Sciatic nerve (tissue), 2 donors: ENCODE measurements around the gene HYCC2. TPM values are rescaled to one million over a fixed set of nuclear protein-coding genes. Genes with fewer than 3 reads are reported as not detected.
"Not testable (repeated sequence)": the region's sequence is repeated elsewhere in the genome, so short reads cannot be mapped to it uniquely, and the experiment has no call there.

Experiments used
- ATAC-seq: fragments of 200-7000 bp; cut with Tn5 transposase; one replicate; pipeline ENCODE4 v1.9.1; 2020; ENCODE audit warnings: mild to moderate bottlenecking, moderate library complexity
- DNase-seq: peaks from one replicate; pipeline ENCODE4 v3.0.0-alpha.2; 2020; ENCODE audit warnings: low spot score
- intact Hi-C: fragments of 100-400 bp; cut with DNase I; formaldehyde crosslinking; loops from one replicate; pipeline ENCODE4 v1.14.2; 2022
- total RNA-seq: library from RNA; stranded (reverse); fragmentation: NEBNext Ultra II Directional; extraction: Animal tissue kit (Norgen Biotek cat#: 25700); gene quantifications from one replicate; pipeline ENCODE4 v1.2.1, GENCODE V29; 2021
- donor health status: DM: no; HTN: no; CAD: no.
- donor health status: DM: no; HTN: no; CAD: no.

The HYCC2 gene
- total RNA-seq, result 35.0 TPM

DNA sequence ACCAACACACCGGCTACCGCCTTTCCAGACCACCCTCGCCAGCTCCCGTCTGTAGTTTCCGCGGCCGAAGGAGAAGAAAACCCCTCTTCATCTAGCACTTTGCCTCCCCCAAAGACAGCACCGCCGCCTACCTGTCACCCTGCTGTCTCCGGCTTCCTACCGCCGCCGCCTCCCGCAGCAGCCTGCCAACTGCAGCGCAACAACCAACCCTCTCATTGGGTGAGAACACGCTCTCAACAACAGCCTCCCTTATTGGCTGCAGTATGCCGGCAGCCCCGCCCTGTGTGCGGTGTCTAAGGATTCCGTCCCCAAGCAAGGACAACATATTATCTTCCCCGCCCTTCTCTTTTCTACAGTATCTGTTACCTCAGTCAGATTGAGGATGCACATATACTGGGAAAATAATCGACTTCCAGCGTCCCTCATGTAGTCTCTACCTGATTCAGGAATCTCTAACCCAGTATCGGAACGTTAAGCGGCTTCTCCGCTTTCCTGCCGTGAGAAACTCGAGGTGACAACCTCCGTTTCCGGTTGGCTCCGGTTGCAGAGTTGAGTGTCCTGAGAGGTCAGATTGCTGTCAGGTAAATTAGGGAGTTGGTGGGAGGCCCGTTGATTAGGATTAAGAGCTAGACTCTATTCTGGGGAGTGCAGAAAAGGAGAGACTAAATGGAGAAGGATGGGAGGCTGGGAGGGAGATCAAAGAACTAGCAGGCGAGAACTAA is at the start of gene HYCC2, which contains the start of gene NDUFB3:
TSS of gene HYCC2 (minus strand) at position 193 of the 722 bp plus-strand sequence. CDS start 47,662 bp downstream, outside the sequence.
TSS of gene NDUFB3 (plus strand) at position 523 of the 722 bp plus-strand sequence. CDS start 6,882 bp downstream, outside the sequence.
- ATAC-seq (peak; percentile 100), DNase-seq (peak; percentile 94)
- intact Hi-C loops, result no loop called here

DNA sequence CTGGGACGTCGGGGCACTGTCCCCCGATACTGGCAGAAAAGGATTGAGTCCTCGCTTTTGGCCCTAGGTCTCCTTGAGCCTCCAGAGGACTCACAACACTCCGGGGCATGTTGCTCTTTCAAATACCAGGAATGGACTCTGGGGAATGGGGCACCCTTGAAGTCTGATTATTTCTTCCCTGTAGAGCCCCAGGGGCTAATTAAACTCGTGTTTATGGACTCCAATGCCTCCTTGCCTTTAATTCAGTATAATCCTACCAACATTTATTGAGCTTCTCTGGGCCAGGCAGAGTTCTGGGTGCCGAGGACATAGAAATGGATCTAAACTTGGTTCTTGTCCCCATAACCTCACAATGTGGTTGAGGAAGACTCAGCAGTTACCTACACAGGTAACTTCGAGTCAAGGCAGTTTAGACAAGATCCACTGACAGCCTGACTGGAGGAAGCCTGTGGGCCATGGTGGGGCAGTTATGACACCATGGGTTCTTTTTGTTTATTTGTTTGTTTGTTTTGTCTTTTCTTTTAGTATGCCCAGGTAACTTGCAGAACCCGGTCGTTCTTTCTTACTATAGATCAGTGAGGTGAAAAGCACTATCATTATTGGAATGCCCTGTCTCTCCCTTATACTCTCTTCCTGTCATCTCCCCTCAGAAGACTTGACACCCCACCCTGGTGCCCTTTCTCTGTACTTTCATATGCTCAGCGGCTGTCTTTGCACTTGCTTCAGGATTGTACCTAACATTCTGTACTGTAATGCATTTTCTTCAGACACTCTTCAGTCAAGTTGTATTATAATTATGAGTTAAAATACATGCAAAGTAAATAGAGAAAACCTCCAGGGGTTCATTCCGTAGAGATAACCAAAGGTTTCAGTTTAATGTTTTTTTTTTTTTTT is 47.7 kb upstream of the HYCC2 start:
- DNase-seq (no peak), ATAC-seq (no peak)
- intact Hi-C loops, result no loop called here

DNA sequence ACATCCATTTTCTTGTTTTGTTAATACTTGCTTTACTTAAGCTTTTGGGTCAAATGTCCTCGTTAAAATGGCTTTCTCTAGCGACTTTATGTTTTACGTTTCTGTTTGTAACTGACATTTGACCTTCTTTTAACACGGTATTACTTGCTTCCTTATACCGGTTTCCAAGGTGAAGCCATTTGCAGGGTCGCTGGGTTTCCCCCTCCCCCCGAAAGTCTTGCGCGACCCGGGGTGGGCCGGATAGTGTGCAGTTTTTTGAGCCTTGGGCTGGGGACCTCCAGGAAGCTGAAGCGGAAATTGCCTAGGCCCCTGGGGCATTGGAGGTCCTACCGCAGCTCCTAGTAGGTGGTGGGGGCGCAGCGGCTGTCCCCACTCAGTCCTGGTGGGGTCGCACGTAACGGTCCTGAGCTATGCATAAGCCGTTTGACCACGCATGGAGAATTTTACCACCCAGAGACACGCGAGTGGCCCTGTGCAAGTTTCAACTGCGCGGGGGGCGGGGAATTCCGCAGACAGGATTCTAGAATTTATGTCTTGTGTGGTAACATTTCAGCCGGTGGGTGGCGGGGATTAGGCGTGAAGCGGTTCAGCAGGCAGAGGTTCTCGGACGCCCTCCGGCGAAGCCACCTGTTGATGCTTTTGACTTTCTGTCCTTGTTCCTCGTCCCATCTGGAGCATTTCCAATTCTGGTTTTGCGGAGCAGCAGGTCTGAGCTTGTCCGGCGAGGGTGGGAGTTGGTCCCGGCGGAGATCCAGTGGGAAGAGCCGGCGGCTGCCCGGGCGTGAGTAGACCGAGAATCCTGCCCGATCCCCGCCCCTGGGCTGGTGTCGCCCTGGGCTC is 46.9 kb upstream of the HYCC2 start:
- peak; percentile 92 for DNase-seq
- intact Hi-C loops, result no loop called here
- ATAC-seq, result peak; percentile 79

DNA sequence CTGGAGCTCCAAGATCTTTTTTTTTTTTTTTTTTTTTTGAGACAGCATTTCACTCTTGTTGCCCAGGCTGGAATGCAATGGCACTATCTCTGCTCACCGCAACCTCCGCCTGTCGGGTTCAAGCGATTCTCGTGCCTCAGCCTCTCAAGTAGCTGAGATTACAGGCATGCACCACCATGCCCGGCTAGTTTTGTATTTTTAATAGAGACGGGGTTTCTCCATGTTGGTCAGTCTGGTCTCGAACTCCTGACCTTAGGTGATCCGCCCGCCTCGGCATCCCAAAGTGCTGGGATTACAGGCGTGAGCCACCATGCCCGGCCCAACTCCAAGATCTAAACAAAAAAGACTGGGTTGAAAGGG is 46.2 kb upstream of the HYCC2 start:
- ATAC-seq, intact Hi-C loops, DNase-seq: not testable (repeated sequence)

DNA sequence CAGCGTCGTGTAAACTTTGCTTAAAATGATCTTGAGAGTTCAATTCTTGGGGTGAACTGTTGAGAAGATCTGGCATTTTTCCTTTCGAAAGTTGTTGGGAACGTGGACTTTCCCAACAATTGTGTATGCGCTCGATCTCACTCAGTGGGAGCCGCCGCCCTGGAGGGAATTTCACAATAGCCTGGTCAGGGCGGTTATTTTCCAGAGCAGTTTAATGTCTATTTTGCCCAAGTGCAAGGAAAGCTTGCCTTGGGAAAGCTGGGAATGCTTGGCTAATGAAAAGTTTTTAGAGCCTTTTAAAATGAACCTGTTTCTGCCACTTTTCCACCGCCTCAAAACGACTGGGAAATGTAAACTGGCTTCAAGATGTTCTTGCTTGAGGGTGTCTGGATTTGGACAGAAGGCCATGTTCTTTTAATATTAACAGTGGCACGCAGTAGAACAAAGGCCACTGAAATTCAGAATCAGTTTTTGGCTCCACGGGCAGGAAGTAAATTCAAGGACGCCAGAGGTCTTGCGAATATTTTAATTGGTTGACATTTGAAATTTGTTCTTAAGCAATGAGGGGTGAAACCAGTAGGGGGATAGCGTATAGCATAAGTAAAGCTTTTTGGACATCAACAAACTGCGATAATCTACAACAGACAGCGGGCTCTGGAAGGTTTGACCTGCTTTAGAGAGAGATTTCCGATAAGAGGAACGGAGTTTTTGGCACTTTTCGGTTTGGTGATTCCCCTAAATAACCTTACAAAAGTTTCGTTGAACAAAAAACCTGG is 45.7 kb upstream of the HYCC2 start:
- intact Hi-C loops, result no loop called here

DNA sequence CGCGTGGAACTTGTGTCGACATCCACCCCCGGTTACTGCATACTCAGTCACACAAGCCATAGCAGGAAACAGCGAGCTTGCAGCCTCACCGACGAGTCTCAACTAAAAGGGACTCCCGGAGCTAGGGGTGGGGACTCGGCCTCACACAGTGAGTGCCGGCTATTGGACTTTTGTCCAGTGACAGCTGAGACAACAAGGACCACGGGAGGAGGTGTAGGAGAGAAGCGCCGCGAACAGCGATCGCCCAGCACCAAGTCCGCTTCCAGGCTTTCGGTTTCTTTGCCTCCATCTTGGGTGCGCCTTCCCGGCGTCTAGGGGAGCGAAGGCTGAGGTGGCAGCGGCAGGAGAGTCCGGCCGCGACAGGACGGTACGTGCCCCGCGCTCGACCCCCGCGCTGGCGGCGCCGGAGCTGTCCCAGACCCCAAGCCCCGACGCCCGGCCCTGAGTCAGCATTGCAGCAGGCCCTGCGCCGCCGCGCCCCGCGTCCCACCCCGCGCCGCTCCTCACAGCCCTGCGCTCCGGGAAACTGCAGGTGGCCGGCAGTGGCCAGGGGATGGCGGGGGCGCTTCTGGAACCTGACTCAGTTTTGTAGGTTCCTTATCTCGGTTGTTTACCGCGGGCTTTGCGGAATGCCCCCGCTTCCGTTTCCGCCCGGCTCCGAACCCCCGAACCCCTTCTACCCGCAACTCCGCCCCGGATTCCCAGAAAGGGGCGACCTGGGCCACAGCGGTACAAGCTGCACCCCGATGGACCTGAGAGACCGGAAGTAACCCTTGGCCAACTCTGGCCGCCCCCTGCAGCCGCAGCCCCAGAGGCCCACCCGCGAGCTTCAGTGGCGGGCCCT is 44.9 kb upstream of the HYCC2 start, which contains the start of gene CFLAR:
TSS of gene CFLAR (plus strand) at position 50 of the 844 bp plus-strand sequence. CDS start 13,702 bp downstream, outside the sequence.
- ATAC-seq, result peak; percentile 73
- intact Hi-C loops, result no loop called here
- DNase-seq, result peak; percentile 82

More for the DNA sequence above, 45.7 kb upstream of the HYCC2 start:
- ATAC-seq (peak; percentile 76), DNase-seq (peak; percentile 86)

DNA sequence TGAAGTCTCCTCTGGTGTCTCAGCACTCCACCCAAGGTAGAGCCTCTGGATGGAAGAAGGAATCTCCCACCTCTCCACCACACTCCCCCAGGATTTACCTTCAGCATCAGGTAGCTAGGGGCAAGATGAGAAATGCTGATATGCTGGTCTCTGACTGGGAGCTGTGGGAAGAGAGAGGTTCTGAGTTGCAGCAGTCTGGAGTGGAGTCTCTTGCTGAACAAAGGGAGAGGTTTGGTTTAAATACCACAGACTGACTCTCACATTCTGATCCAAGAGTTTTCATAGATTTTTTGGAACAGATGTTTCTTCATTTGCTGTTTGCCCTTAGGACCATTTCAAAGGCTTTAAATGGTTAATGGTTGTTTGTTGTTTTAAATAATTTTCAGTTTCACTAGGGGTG is 43.4 kb upstream of the HYCC2 start:
- ATAC-seq, result no peak
- no peak for DNase-seq
- intact Hi-C loops, result no loop called here

DNA sequence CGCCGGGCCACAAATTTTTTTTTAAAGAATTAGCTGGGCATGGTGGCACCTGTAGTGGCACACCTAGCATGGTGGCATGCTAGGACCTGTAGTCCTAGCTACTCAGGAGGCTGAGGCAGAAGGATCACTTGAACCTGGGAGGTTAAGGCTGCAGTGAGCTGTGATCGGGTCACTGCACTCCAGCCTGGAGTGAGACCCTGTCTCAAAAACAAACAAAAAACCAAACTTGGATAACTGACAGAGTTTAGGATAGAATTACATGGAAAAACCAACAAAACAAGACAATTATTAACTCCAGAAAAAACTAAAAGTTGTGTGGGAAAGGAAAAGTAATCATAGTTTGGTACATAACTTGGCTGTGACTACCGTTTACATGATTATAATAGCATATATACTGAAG is 42.9 kb upstream of the HYCC2 start:
- ATAC-seq (no peak), DNase-seq (no peak)
- intact Hi-C loops, result no loop called here

DNA sequence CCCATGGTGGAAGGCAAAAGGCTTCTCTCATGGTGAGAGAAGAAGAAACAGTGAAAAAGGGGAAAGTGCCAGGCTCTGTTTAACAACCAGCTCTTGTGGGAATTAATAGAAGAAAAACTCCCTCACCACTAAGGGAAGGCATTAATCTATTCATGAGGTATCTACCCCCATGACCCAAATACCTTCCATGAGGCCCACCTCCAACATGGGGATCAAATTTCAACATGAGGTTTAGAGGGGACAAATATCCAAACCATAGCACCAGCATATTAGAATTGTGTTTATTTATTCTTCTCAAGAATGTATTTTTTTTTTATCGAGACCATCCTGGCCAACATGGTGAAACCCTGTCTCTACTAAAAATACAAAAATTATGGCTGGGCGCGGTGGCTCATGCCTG is 39.6 kb upstream of the HYCC2 start:
- ATAC-seq, result no peak
- no peak for DNase-seq
- intact Hi-C loops, result no loop called here

DNA sequence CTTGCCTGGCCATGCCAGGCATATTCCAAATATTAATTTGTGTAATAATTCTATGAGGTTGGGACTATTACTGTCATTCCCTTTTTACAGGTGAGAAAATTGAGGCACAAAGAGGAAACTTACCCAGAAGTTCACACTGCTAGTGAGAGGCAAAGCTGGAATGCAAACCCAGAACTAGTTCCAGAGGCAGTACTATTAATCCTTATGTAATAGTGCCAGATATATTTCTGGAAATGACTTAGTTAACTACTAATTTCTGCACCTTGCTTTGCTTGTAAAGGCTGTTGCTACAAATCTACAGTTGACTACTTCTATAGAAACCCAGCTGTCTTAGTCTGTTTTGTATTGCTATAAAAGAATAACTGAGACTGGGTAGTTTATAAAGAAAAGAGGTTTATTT is 39.1 kb upstream of the HYCC2 start:
- DNase-seq (no peak), ATAC-seq (no peak)
- intact Hi-C loops, result no loop called here

DNA sequence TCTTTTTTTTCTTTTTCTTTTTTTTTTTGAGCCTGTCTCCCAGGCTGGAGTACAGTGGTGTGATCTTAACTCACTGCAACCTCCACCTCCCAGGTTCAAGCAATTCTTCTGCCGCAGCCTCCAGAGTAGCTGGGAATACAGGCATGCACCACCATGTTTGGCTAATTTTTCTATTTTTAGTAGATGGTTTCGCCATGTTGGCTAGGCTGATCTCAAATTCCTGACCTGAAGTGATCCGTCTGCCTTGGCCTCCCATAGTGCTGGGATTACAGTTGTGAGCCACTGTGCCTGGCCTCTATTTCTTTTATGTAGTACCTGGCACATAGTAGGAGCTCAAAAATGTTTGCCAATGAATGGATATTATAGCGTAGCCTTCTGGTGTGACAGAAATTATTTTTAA is 37.7 kb upstream of the HYCC2 start:
- ATAC-seq (no peak), DNase-seq (no peak)
- intact Hi-C loops, result no loop called here

DNA sequence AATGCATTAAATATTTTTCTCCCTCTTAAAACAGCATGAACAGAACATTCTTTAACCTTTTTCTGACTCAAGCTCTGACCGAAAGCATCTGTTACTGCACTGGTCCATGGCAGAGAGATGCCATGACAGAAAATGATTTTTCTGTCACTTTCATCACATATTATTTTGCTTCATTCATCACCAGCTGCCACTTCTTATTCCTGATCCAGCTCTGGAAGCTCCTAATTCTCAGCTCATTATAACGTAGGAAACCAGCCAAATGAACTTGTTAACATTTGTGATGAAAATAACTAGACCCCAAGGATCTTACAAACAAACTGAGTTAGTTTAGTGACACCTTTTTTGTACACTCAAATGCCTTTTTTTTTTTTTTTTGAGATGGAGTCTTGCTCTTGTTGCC is 36.9 kb upstream of the HYCC2 start:
- intact Hi-C loops, result no loop called here
- DNase-seq (no peak), ATAC-seq (no peak)

DNA sequence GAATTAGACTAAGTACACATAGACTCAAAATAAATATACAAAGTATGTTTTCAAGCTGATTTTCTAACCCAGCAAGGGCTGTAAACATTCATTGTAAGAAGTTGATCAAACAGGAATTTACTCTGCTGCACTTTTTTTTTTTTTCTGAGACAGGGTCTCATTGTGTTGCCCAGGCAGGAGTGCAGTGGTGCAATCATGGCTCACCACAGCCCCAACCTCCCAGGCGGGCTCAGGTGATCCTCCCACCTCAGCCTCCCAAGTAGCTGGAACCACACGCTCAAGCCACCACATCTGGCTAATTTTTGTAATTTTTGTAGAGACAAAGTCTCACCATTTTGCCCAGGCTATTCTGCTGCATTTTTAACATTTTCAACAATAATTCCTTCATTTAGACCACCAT is 36.2 kb upstream of the HYCC2 start:
- ATAC-seq (no peak), DNase-seq (no peak)
- intact Hi-C loops, result no loop called here

DNA sequence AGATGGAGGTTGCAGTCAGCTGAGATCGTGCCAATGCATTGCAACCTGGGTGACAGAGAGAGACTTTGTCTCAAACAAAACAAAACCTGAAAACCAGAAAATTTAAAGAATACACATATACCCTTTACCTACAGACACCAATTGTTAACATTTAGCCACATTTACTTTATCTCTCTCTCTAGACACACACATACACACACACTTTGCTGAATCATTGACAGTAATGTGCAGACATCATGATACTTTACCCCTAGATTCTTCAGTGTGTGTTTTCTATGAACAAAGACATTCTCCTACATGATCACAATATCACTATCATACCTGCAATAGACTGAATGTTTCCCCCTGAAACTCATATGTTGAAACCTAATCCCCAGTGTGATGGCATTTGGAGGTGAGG is 34.3 kb upstream of the HYCC2 start:
- ATAC-seq (no peak), DNase-seq (no peak)
- intact Hi-C loops, result no loop called here

DNA sequence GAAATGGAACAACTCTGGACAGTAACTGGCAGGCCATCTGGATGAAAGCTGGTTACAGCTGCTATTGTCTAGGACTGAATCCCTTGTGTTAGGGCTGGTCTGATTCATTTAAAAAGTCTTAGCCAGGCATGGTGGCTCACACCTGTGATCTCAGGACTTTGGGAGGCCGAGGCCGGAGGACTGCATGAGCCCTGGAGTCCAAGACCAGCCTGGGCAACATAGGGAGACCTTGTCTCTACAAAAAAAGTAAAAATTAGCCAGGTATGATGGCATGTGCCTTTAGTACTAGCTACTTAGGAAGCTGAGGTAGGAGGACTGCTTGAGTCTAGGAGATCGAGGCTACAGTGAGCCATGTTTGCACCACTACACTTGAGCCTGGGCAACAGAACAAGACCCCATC is 29.0 kb upstream of the HYCC2 start:
- intact Hi-C loops, result no loop called here
- ATAC-seq, result no peak
- DNase-seq, result no peak

DNA sequence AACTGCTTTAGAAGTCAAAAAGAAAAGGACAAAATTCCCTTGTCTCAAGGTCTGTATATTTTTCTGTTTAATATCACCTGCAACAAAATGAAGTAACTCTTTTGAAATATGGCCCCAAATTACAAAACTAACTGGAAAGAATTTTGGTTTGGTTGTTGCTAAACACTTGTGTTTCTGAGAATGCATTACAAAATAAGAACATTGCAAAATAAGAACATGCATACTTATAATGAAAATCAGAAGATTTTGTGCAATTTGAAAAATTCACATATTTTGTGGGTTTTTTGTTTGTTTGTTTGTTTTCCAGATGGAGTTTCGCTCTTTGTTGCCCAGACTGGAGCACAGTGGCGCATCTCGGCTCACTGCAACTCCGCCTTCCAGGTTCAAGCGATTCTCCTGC is 22.1 kb upstream of the HYCC2 start:
- no peak for ATAC-seq
- intact Hi-C loops, result no loop called here
- no peak for DNase-seq

DNA sequence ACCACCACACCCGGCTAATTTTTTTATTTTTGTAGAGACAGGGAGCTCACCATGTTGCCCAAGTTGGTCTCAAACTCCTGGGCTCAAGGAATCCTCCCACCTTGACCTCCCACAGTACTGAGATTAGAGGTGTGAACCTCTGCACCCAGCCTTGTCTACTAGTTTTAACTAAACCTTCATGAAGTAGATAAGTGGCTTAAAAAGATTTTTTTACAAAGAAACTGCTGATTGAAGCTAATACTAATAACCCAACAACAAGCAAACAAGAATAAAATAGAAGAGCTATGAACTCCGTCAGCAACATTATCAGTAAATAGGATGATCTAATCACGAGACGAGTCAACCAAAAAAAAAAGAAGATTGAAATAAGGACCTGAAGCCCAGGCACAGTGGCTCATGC is 19.1 kb upstream of the HYCC2 start:
- DNase-seq (no peak), ATAC-seq (no peak)
- intact Hi-C loops, result no loop called here

DNA sequence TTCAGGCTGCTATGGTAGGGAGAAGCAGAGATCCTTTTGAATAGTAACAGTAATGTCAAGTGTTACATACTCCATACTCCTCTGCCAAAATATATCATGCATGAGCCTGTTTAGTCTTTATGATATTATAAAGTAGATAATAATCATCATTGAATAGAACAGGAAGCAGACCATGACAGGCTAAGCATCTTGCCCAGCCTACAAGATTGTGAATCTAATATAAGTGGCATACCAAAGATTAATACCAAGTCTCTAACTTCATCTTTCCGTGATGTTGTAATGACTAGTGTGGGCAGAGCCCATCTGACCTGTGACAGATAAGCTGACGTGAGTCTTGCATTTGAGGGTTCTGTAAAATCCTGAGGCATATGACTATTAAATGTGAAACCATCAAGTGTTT is 13.4 kb upstream of the HYCC2 start:
- ATAC-seq (no peak), DNase-seq (no peak)
- intact Hi-C loops, result no loop called here
